GM04503 (cell line): ENCODE data around the gene MIER2.
A peak's percentile ranks its signal among the peaks of the same experiment; 100 is the strongest.
"Not testable (repeated sequence)": the region's sequence is repeated elsewhere in the genome, so short reads cannot be mapped to it uniquely, and the experiment has no call there.

Experiments
- DNase-seq: peaks from one replicate; pipeline ENCODE4 v3.0.0-alpha.2; 2012; ENCODE audit warnings: low read depth

MIER2 gene

GRCh38 chr19:359653-359925, 15.0 kb upstream of the MIER2 start:
- no peak for DNase-seq

- not testable (repeated sequence) for DNase-seq
These were observed 10.9 kb upstream of the MIER2 start for GRCh38 chr19:355536-355935.

GRCh38 chr19:355134-355533, 10.5 kb upstream of the MIER2 start:
- DNase-seq = no peak

DNA sequence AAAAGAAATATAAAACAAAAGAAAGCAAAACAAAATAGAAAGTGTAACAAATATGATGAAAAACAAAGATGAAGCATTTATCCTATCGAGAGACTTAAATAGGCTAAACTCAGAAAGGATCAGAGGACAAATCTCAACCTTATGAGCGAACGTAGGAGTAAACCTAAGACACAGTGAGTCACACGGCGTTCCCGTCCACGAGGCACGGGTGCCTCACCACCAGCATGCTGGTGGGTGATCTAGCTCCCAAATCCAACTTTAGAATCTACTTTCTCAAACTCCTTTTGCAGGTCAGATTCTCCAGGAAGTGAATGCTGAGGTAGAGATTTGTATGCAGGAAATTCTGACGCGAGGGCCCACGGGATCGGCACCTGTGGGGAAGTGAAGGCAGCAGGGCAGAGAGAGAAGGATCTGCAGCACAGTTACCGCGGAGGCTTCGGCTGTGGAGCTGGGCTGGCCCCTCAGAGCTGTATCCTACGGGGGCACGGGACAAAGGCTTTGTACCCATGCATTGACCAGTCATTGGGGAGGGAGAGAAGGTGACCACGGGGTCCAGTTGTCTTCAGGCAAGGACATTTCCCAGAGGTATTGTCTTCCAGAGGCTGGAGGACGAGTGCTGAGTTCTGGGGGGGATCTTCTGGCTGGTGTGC, 7.5 kb upstream of the MIER2 start:
- DNase-seq = no peak

- no peak for DNase-seq
These were observed 3.6 kb upstream of the MIER2 start for GRCh38 chr19:347946-348861.

DNA sequence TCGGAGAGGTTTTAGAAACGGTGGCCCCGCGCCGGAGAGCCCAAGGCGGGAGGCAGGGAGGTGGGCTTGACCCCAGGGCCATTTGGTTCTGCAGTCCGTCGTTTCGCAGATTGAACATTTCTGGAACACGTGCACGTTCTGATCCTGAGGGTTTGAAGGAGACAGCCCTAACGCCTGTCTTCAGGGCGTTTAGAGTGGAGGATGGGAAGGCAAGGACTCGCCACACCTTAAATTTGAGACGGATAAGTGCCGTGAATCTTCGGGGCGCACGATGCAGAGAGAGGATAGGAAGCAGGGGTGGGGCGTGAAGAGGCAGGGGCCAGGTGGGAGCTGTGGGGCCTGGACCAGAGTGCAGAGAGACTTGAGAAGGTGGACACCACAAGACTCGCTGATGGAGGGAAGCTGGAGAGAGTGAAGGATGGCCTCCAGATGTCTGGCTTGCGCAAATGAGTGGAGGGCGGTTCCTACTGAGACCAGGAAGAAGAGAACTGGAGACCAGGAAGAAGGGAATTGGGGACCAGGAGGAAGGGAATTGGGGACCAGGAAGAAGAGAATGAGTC, 804 bp upstream of the MIER2 start:
- no peak for DNase-seq

DNA sequence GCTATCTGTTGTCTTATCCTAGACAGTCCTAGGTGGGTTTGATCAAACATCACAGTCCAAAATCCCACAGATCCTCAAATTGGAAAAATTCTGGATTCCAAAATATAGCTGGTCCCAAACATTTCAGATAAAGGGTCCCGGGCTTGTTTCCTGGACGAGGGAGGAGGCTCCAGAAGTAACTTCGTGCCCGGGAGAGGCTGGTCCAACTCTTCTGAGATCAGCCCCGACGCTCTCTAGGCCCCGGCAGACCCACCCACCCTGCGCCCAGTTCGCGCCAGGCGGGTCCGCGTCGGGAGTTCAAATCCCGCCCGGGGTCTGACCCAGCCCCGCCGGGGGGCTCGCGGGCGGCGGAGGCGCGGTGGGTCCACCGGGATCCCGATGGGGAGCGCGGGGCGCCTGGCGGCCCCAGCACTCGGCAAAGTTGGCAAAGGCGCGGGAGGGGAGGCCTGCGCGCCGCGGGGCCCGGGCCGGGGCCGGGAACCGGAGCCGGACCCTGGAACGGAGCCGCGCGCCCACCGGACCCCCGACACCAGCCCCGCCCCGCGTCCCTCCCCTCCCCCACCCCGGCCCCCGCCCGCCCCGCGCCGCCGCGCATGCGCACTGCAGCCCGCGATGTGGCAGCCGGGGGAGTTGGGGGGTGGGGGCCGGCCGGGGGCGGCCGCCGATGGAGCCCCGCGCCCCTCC, 513 bp downstream of the MIER2 start:
- peak; percentile 9 for DNase-seq

GRCh38 chr19:343451-343931, 1.1 kb downstream of the MIER2 start:
- DNase-seq = no peak

DNA sequence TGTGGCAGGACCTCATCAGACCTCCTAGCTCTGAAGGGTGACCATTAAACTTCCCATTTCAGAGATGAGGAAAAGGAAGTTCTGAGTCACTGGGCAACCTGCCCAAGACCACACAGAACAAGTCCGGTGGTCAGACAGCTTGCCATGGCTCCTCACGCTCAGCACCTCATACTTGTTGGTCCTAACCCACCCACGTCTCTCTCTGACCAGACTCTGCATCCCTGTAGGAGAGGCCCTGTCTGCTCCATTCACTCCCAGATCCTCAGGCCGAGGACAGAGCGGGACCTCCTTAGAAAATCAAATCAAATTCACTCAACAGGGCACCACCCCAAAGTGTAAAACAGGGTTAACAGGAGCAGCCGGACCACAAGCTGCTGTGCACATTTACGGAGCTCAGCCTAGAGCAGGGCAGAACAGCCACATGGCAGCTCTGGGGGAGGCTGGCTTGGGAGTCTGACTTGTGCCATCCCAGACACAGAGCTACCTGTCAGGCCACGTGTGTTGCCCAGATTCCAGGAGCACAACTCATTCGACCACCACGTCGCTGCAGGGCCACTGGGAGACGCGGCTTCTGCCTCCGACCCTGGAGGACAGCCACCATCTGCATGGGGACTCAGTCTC, 1.7 kb downstream of the MIER2 start:
- peak; percentile 44 for DNase-seq

GRCh38 chr19:342128-342455, 2.5 kb downstream of the MIER2 start:
- no peak for DNase-seq

- DNase-seq = no peak
These were observed 3.0 kb downstream of the MIER2 start for GRCh38 chr19:341386-342127.

DNA sequence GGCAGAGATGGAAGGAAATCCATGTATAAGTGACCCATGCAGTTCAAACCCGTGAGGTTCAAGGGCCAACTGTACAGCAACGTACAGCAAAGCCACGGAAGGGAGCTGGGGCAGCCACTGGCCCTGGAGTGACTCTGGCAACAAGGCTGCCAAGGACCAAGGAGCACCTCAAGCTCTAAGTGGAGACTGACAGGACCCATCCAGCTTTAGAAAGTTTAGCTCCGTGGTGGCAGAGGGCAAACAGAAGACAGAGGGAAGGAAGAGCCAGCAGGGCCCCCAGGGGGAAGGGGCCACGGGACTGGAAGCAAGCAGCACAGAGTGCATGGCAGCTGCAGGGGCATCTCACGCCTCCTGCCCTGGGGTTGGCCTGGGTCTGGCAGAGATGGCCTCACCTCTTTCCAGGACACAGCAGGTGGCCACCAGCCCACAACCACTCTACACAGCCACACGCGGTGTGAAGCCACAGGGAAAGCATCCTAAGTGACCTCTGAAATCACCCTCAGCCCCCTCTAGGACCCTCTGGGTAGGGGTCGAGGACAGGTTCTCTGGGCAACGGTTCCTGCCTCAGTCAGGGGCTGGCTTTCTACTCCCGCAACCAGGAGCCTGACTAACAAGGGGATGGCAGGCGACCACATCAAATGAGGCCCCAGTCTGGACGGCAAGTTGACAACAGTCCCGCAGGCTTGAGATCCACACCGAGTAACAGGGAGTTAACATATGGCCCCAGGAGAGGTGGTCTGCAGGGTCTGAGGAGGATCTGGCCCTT, 3.8 kb downstream of the MIER2 start:
- no peak for DNase-seq

DNA sequence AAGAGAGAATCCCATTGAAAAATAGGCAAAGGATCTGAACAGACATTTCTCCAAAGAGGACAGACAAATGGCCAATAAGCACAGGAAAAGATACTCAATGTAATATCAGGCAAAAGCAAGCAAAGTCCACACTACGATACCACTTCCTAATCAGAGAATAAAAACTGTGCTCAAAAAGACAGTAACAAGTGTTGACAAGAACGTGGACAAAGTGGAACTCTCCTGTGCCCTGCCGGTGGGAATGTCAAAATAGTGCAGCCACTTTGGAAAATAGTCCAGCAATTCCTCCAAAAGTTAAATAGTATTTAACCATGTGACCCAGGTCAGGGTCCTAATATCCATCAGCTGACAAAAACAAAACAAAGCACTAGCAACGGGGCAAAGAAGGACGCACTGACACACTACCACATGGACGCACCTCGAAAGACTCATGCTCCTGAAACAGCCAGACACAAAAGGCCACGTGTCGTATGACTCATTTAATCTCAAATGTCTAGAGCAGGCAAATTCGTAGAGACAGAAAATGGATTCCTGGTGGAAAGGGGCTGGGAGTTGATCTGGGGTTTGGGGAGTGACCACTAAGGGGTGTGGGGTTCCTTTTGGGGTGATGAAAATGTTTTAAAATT, 5.2 kb downstream of the MIER2 start:
- no peak for DNase-seq

GRCh38 chr19:338421-338820, 6.2 kb downstream of the MIER2 start:
- no peak for DNase-seq

DNA sequence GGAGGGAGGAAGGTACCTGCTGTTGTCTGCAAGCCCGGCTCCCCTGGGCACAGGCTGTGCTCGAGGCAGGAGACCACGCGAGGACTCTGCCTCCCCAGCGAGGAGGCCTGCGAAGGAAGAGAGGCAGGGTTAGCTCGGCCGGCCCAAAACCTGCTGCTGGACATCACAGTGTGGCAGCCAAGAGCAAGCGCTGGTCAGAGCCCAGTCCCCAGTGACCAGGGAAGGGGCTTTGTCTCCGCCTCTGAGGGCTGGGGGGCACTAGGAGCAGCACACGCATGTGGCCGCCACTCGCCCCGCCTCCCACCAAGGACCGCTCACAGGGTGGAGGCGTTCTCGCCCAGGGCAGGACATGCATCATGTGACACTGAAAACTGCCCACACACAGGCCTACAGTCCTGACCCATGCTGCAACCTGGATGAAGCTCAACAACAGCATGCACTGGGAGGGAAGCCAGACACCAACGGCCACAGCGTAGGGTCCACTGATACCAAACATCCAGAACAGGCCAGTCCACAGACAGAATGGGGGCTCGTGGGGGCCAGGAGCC, 8.5 kb downstream of the MIER2 start:
- DNase-seq = no peak

- no peak for DNase-seq
These were observed 9.0 kb downstream of the MIER2 start for GRCh38 chr19:335486-336066.

- no peak for DNase-seq
These were observed 9.5 kb downstream of the MIER2 start for GRCh38 chr19:335072-335471.

GRCh38 chr19:334296-335071, 10.1 kb downstream of the MIER2 start:
- no peak for DNase-seq

GRCh38 chr19:330503-330902, 14.1 kb downstream of the MIER2 start:
- DNase-seq = no peak
